Astrocyte (in vitro differentiated cells and primary cell): ENCODE data around the gene VEGFB. TPM values are rescaled to one million over a fixed set of nuclear protein-coding genes. Genes with fewer than 3 reads are reported as not detected.
A peak's percentile ranks its signal among the peaks of the same experiment; 100 is the strongest.

ENCODE experiments used
- DNase-seq: peaks from one replicate; pipeline ENCODE4 v3.0.0-alpha.2; 2010; ENCODE audit warnings: low read depth
- FAIRE-seq: peaks from 2 replicates; lab custom pipeline; 2011; peaks lifted over from hg19 to GRCh38; lab: Jason Lieb, UNC
- H2AFZ ChIP-seq: 2 replicates; pipeline ENCODE4 v1.6.0; 2012; ENCODE audit warnings: low read depth, low read length, inconsistent platforms
- H3K27ac ChIP-seq: 2 replicates; pipeline ENCODE4 v1.5.1; 2011; ENCODE audit warnings: low read depth, low read length, inconsistent platforms
- H3K27me3 ChIP-seq: 2 replicates; pipeline ENCODE4 v1.6.0; 2011; ENCODE audit warnings: low read length, inconsistent platforms; ENCODE audit not compliant: insufficient read depth
- H3K36me3 ChIP-seq: 2 replicates; pipeline ENCODE4 v1.5.1; 2011; ENCODE audit warnings: low read length, inconsistent platforms; ENCODE audit not compliant: insufficient read depth
- H3K4me1 ChIP-seq: 2 replicates; pipeline ENCODE4 v1.5.1; 2011; ENCODE audit warnings: low read length, inconsistent platforms; ENCODE audit not compliant: insufficient read depth
- H3K4me2 ChIP-seq: 2 replicates; pipeline ENCODE4 v1.6.0; 2012; ENCODE audit warnings: low read length, inconsistent platforms
- H3K4me3 ChIP-seq: 2 replicates; pipeline ENCODE4 v1.5.1; 2011; ENCODE audit warnings: low read depth, mild to moderate bottlenecking, low read length, inconsistent platforms; ENCODE audit not compliant: insufficient read depth
- H3K79me2 ChIP-seq: 2 replicates; pipeline ENCODE4 v1.6.0; 2012; ENCODE audit warnings: mild to moderate bottlenecking, low read length, inconsistent platforms; ENCODE audit not compliant: insufficient read depth
- H3K9ac ChIP-seq: 2 replicates; pipeline ENCODE4 v1.6.0; 2012; ENCODE audit warnings: mild to moderate bottlenecking, low read length, inconsistent platforms
- H3K9me3 ChIP-seq: 2 replicates; pipeline ENCODE4 v1.5.1; 2012; ENCODE audit warnings: low read depth, mild to moderate bottlenecking, low read length, inconsistent platforms; ENCODE audit not compliant: insufficient read depth
- H4K20me1 ChIP-seq: 2 replicates; pipeline ENCODE4 v1.6.0; 2012; ENCODE audit warnings: low read length, inconsistent platforms; ENCODE audit not compliant: insufficient read depth
- H3K27ac Mint-ChIP-seq: one replicate; pipeline ENCODE4 v1.8.0; 2021; ENCODE audit warnings: mild to moderate bottlenecking, mixed read lengths; ENCODE audit not compliant: unreplicated experiment
- H3K27me3 Mint-ChIP-seq: one replicate; pipeline ENCODE4 v1.8.0; 2021; ENCODE audit warnings: low read depth, mixed read lengths; ENCODE audit not compliant: unreplicated experiment
- H3K36me3 Mint-ChIP-seq: one replicate; pipeline ENCODE4 v1.8.0; 2021; ENCODE audit warnings: low read depth, mixed read lengths; ENCODE audit not compliant: unreplicated experiment
- H3K4me1 Mint-ChIP-seq: one replicate; pipeline ENCODE4 v1.8.0; 2021; ENCODE audit warnings: low read depth, mixed read lengths; ENCODE audit not compliant: unreplicated experiment
- H3K4me3 Mint-ChIP-seq: one replicate; pipeline ENCODE4 v1.8.0; 2021; ENCODE audit warnings: mild to moderate bottlenecking, moderate library complexity, mixed read lengths; ENCODE audit not compliant: unreplicated experiment
- H3K9me3 Mint-ChIP-seq: one replicate; pipeline ENCODE4 v1.8.0; 2021; ENCODE audit warnings: mild to moderate bottlenecking, mixed read lengths; ENCODE audit not compliant: unreplicated experiment
- EZH2 ChIP-seq: IDR thresholded peaks from 2 replicates; pipeline ENCODE4 v1.6.1; 2012; ENCODE audit warnings: mild to moderate bottlenecking, low read length, inconsistent platforms; ENCODE audit not compliant: insufficient read depth
- total RNA-seq: library from RNA; stranded (reverse); gene quantifications from 2 replicates; pipeline ENCODE4 v1.2.1, GENCODE V29; 2021
- TF ChIP-seq, protein P1 (sequence below): IDR thresholded peaks from 2 replicates; pipeline ENCODE4 v1.5.1; 2011; ENCODE audit warnings: low read depth, mild to moderate bottlenecking, inconsistent platforms, low read length, moderate library complexity; ENCODE audit not compliant: insufficient read depth

VEGFB gene
- total RNA-seq, 1 donor from 2014 or later, result 30.4 TPM

DNA sequence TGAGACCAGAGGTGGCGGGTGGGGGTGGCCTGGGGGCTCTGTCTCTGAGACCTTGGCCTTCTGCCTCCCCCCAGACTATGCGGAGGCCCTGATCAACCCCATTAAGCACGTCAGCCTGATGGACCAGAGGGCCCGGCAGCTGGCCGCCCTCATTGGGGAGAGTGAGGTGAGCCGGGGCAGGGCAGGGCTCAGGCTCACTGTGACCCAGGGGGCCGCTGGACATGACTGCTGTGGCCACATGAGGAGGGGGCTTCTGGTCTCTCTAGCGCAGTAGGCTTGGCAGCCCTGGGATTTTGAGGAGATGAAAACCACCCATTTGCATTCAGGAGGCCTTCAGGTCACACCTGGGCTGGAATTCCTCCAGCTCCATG, 29.5 kb downstream of the VEGFB start:
- Histone ChIP-seq H4K20me1 (peaks cover 34% of the 10 kb centered on the region), H3K9me3 (no peaks in the 10 kb centered on the region), H3K9ac (no peak overlapping the region), H3K27me3 (no peaks in the 10 kb centered on the region), H3K4me1 (peaks cover 28% of the 10 kb centered on the region), H3K4me3 (no peak overlapping the region), H2AFZ (no peak overlapping the region), H3K36me3 (peaks cover 18% of the 10 kb centered on the region), H3K4me2 (no peak overlapping the region), H3K27ac (no peak overlapping the region), H3K79me2 (no peaks in the 10 kb centered on the region)
- FAIRE-seq, result no peak
- Mint-ChIP-seq H3K9me3 (peaks cover 2% of the 10 kb centered on the region), H3K27ac (no peak overlapping the region), H3K36me3 (peaks cover 24% of the 10 kb centered on the region), H3K4me1 (peaks cover 17% of the 10 kb centered on the region), H3K27me3 (no peaks in the 10 kb centered on the region), H3K4me3 (peak overlapping the region; percentile 54)
- DNase-seq, result no peak
- no peak for TF ChIP-seq EZH2
- TF ChIP-seq, protein P1, sequence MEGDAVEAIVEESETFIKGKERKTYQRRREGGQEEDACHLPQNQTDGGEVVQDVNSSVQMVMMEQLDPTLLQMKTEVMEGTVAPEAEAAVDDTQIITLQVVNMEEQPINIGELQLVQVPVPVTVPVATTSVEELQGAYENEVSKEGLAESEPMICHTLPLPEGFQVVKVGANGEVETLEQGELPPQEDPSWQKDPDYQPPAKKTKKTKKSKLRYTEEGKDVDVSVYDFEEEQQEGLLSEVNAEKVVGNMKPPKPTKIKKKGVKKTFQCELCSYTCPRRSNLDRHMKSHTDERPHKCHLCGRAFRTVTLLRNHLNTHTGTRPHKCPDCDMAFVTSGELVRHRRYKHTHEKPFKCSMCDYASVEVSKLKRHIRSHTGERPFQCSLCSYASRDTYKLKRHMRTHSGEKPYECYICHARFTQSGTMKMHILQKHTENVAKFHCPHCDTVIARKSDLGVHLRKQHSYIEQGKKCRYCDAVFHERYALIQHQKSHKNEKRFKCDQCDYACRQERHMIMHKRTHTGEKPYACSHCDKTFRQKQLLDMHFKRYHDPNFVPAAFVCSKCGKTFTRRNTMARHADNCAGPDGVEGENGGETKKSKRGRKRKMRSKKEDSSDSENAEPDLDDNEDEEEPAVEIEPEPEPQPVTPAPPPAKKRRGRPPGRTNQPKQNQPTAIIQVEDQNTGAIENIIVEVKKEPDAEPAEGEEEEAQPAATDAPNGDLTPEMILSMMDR, result no peak

DNA sequence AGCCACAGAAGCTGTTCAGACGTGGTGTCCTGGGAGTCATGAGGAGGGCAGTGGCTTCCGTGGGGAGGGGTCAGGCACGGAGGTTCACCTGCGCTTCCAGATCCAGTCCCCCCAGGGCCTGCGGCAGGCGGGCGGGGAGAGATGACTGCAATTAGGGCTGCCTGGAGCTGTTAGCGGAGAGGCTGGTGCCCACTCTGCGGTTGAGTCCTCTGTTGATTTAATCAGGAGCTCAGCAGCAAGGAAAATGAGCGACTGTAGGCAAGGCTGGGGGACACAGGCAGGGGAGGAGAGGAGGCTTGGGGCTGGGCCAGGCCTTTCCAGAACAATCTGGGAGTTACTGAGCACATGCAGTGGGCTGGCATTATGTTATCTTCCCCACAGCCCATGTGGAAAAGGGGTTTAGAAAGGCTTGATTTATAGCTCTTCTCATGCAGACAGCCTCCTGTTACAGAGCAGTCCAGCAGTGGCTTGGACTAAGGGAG, 30.0 kb downstream of the VEGFB start:
- Mint-ChIP-seq H3K27me3 (no peaks in the 10 kb centered on the region), H3K27ac (no peak overlapping the region), H3K4me1 (peaks cover 19% of the 10 kb centered on the region), H3K9me3 (peaks cover 2% of the 10 kb centered on the region), H3K4me3 (peak overlapping the region; percentile 54), H3K36me3 (peaks cover 22% of the 10 kb centered on the region)
- Histone ChIP-seq H3K4me2 (no peak overlapping the region), H3K9ac (no peak overlapping the region), H3K4me1 (peaks cover 31% of the 10 kb centered on the region), H3K27me3 (no peaks in the 10 kb centered on the region), H3K27ac (no peak overlapping the region), H3K79me2 (no peaks in the 10 kb centered on the region), H3K4me3 (no peak overlapping the region), H4K20me1 (peaks cover 31% of the 10 kb centered on the region), H3K9me3 (no peaks in the 10 kb centered on the region), H3K36me3 (peaks cover 14% of the 10 kb centered on the region), H2AFZ (no peak overlapping the region)
- FAIRE-seq (no peak), DNase-seq (no peak)
- TF ChIP-seq, protein P1, result no peak
- no peak for TF ChIP-seq EZH2
